GM21717 (cell line): ENCODE results near the gene STPG1.

Source experiments
- ATAC-seq: cut with Tn5 transposase; IDR thresholded peaks from one replicate; pipeline ENCODE4 v1.9.1; 2021; ENCODE audit warnings: mild to moderate bottlenecking, moderate library complexity; ENCODE audit not compliant: unreplicated experiment

STPG1 gene

DNA sequence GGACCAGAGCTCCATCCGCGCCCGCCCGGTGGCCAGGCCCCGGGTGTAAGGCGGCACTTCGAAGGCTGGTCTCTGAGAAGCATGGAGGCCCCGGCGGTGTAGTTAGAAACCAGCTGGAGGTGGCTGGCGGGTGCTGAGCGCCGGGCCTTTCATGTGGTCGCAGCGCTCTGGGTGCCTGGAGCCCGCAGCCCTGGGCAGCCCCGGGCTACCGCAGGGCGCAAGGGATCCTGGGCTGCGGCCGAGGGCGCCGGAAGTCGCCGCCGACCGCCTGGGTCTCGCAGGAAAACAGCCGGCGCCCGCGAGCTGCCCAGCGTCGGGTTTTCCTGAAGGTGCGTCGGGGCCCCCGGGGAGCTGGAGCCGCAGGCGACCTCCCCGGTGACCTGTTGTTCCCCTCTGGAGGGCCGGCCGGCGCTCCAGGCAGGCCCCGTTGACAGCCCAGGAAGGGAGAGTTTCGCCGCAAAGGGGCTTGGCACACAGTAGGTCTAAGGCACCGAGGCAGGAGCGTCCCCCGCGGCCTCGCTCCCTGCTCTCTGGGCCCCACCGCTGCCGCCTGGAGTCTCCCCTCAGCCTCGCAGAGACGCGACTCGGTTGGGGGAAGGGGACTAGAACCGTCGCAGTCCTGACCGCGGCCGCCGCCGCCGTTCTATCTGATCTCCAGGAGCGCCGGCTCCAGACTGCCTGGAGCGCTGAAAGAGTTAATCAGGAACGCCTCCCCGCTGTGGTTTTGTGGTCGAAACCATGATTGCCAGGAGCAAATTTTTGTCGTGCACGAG, 91.7 kb downstream of the STPG1 start:
- ATAC-seq = no peak

DNA sequence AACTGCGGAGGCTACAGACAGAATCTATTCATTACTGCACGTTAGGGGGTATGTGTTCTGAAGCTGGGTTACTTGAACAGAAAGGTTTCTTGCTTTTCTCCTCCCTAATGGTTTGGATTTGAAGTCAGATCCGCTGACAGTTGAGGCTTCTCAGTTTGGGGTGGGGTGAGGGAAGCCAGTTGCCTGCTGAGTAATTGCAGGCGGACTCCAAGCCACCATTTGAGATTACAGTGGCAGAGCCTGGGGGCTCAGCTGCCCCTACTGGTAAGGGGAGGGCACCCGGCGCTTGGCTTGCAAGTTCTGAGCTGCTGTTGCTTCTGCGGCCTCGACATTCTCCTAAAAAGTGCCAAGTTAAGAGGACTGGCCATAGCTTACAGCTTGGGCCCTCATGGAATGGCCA, 92.5 kb downstream of the STPG1 start:
- ATAC-seq = no peak

DNA sequence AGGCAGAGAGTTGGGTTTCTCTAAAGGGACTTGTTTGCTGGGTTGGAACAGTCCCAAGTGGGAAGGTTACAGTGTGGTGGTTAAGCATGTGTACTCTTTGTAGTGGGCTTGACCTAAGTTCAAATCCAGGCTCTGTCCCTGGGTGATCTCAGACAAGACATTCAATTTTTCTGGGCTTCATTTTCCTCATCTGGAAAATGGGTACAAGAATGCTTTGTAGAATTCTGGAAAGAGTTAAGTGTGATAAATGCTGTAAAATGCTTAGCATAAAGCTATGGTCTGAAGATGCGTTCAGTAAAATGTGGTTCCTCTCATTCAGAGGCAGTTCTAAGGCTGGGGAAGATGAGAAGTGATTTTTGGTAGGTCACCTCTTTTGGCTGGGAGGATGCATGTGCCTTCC, 93.6 kb downstream of the STPG1 start:
- no peak for ATAC-seq

DNA sequence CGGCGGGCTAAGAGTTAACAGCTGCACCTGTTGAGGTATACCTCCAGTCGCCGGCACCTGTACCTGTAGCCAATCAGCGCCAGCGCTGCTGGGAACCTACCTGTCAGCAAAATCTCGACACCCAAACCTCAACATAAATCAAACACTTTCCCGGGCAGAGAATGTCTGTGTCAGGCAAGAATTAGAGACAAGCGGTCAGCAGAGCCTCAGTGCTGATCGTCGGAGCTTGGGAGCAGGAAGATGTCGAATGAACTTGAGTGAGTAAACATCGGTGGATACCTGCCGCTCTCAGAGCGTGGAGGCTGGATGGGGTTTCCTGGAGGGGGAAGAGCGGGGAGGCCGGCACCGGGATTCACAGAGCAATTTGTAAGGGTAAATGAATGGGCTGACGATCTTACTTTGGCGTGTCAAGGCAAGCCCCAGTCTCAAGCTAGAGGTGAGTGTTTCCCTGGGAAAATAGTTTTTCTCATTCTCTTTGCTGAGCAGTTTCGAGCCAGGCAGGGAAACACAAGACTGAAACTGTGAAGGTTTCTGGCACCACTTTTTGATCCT, 94.2 kb downstream of the STPG1 start, which contains the start of gene GRHL3:
TSS of gene GRHL3 (plus strand) at position 46 of the 552 bp plus-strand sequence. CDS start at position 241, 195 bp downstream.
- ATAC-seq = no peak

DNA sequence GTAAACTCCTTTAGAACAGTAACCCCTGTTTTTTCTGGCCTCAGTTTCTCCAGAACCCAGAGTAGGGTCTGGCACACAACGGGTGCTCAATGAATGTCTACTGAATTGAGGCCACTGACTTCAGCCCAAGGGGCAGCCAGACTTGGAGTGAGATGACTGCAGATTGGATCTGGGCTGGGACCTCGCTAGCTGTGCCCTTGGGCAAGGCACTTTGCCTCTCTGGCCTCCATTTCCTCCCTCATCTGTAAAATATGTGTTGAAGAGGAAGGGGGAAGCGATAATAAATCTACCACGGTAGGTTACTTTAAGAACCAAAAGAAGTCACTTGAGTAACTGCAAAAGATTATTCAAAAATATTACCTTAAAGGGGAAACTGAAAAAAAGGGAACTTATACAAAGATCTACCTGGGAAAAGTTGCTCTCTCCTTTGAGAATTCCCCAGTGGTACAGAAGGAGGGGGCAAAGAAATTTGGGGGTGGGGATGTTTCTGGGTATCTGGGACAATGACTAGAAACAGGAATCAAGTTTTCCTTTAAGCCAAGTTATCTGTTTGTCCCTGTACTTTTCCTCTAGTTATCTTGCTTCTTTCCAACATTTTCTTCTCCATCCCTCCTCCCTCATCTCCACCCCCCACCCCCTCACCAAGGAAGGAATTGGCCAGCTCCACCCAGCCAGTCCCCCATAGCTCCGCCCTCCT, 94.8 kb downstream of the STPG1 start:
- ATAC-seq = no peak

DNA sequence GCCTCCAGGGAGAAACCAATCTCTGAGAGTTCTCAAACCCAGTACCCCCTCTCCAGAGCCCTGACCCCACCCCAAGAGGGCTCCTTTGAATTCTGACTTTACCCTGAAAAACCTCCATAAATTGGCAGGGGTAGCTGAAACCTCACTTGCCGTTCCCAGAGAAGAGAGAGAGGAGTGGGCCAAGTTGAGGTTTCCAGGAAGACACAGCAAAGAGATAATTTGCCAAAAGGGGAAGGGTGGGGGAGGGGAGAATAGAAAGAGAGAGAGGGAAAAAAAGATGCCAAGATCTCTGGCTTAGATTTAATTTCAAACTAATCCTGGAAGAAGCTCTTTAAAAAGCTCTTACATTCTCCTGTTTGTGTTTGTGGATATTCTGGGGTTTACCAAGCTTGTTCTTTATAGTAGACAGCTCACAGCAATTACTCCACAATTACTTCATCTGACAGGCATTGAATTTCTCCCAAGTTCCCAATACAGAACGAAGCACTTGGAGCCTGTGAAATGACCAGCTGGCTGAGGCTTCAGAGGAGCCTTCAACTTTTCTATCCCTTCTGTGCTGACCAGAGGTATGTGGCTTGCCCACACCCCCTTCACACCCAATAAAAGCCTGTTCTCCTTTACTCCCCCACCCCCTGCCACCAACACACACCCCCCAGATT, 95.5 kb downstream of the STPG1 start:
- ATAC-seq = no peak

DNA sequence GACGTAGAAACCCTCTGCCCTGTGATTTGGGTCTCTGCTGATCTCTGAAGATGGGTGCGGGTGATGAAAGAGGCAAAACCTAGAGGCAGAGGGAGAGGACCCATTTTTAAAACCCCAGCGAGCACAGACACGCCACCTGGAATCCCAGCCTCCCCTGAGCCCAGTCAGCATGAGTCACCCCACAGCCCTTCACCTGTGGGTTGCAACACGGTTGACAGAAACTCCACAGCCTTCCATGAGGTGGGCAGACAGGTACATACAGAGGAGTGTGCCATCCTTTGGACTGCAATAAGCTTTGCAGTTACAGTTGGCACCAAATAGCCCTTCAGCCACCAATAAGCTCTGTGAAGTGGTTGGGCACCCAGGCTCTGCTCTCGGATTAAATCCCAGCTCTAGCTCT, 96.5 kb downstream of the STPG1 start:
- no peak for ATAC-seq

DNA sequence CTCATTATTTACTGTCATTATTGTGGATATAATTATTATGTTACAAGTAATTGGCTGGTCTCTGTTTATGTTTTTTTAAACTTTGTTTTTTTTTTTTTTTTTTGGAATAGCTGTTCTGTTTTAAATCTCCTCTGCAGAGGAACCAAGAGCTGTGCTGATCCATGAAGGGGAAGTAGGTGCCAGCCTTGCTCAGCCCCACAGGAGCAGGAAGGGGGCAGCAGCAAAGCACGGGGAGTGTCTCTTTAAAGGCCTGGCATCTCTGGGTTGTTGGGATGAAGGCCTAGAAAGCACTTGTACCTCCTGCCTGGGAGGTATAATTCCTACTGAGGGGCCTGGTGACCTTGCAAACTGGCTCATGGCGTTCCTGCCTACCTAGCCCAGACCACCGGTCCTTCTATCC, 96.9 kb downstream of the STPG1 start:
- no peak for ATAC-seq

DNA sequence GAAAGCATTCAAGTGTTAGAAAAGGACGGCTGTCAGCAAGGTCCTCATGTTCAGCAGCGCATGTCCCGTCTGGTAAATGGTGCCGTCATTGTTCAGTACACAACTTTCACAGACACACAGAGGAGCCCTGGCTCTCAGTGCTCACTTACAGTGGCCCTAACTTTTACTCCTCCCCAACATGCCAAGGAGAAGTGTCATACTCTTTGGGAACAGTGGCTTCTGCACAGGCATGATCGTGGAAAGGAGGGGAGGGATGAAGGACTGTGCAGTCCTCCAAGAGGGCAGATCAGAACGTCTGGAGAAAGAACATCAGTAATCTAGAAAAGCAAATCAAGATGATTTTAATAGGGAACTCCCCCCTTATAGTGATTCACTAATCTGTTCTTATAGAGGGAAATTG, 98.2 kb downstream of the STPG1 start:
- ATAC-seq = no peak

DNA sequence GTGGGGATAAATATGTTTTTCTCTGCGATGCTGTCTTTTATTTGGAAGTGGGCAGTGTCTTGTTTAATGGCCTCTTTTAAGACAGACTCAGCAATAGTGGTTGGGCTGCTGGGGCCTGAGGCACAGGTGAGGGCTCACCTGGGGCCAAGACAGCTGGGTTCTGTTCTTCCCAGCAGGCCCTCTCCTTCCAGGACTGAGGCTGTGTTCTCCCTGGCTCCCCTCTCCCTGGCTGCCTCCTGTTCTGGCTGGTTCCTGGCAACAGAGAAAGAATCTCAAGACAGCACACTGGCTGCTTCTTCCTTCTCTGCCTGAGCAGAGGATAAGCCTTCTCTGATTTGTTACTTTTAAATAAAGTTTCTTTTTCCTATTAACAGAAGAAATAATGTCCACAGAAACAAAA, 101.8 kb downstream of the STPG1 start:
- no peak for ATAC-seq

DNA sequence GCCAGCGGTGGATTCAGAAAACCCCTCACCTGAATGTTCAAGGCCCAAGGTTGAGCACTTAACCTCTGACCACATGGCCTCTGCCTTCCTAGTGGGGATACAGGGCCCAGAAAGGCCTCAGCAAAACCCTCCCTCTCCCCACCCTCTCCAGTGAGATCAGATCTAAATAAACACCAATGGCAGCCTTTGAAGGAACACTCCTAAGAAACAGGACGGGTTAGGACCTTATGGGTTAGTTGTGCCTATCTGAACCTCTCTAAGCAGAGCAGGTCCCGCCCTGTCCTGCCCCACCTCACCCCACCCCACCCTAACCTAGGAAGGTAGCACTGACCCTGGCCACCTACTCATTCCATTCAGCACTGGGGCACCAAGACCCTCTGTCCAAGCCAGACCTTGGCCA, 102.3 kb downstream of the STPG1 start:
- no peak for ATAC-seq

DNA sequence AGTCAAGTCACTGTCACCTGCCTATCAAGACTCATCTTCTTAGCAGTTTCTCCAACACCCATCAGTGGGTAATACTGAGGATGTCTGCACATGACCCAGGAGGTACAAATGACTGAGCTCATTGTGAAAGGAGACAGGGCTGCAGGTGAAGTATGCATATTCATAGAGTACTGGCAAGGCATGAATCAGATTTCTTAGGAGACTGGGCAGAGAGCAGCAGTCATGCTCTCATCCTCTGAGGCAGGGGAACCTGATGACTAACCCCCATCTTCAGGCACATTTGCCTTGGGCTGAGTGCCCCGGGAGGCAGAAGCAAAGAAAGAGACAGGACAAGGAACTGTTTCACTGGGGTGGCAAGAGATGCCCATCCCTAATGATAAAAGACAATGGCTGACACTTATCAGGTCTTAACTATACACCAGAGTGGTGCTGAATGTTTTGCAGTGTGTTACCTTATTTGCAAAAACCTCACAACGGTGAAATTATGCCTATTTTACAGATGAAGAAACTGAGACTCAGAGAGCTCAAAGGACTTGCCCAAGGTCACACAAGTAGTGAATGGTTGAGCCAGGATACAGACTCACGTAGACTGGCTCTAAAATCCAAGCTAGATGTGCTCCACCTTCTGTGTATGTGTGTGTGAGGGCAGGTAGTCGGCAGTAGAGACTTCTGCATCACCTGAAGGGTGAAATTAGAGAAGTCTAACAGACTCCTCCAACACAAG, 103.7 kb downstream of the STPG1 start:
- no peak for ATAC-seq

DNA sequence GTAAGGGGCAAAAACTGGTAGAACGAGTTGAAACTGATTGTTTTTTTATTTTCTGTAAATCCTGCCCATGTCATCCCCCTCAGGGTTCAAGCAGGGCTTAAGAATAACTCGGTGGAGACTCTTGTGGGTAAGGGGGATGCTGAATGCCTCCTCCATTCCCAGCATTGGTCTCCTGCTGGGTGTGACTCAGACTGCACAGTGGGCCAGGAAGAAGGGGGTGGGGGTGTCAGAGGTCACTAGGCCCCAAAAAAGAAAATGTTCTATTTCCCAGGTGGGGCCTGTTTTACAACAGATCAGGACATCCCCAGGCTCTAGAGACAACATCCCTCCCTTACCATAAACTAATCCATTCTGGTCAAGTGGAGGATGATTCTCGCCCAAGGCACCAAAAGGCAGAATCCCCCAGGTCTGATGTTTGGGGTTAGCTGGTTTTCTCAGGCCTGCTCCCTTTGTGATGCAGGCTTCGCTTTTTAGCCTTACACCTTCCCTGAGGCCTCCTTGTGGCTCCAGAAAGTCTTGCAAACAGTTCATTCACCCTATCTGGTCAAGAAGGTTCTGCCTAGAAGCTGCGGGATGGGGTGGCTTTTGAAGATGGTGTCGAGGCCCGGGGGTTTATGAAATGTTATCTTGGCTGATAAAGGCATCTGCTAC, 105.1 kb downstream of the STPG1 start:
- ATAC-seq = no peak
